HCT116 (cell line): Measurements from ENCODE around the gene WIPI1. TPM values are rescaled to one million over a fixed set of nuclear protein-coding genes. Genes with fewer than 3 reads are reported as not detected.

Experiments
- ATAC-seq: fragments of 200-7000 bp; cut with Tn5 transposase; 2 replicates; pipeline ENCODE4 v1.9.1; 2020; ENCODE audit warnings: mild to moderate bottlenecking, moderate library complexity
- BruUV-seq: library from RNA; stranded (reverse); fragments of 400-500 nt; replicated peaks from 2 replicates; lab custom pipeline; 2021; lab: Mats Ljungman, UMichigan
- CTCF ChIA-PET: fragments of 300-600 bp; sonication (Branson Sonifier 250); formaldehyde crosslinking; loops from one replicate; lab custom pipeline; 2021; ENCODE audit warnings: antibody characterized with exemption; lab: Charles Lee
- POLR2A ChIA-PET: fragments of 300-600, 350-600 bp; sonication (Branson Sonifier 250); formaldehyde crosslinking; loops from one replicate; lab custom pipeline; 2021; ENCODE audit warnings: antibody characterized with exemption; lab: Charles Lee
- RAD21 ChIA-PET, 2 experiments: fragments of 300-600 bp; sonication (Branson Sonifier 250); formaldehyde crosslinking; loops; one replicate each; lab custom pipeline; 2023; ENCODE audit warnings: low total read pairs in 2 of 2; ENCODE audit not compliant: uncharacterized antibody in 2 of 2, unreplicated experiment in 2 of 2, low non-redundant PET in 1 of 2; lab: Charles Lee
- DNase-seq: peaks from one replicate; pipeline ENCODE4 v3.0.0-alpha.2; 2010; ENCODE audit warnings: low read depth, low spot score
- H2AFZ ChIP-seq: fragments of 200-600 bp; shearing (Covaris generic), sonication (generic); 2 replicates; pipeline ENCODE4 v1.6.1; 2017; ENCODE audit warnings: low read depth, mixed run types, mixed read lengths, antibody characterized with exemption, low read length; ENCODE audit not compliant: poor library complexity, severe bottlenecking
- H3K27ac ChIP-seq: 2 replicates; pipeline ENCODE4 v1.5.1; 2012; ENCODE audit warnings: low read depth, low read length
- H3K27me3 ChIP-seq: fragments of 200-600 bp; sonication (generic); 2 replicates; pipeline ENCODE4 v1.6.1; 2016; ENCODE audit warnings: mixed run types, low read length, mixed read lengths; ENCODE audit not compliant: insufficient read depth
- H3K36me3 ChIP-seq, 2 experiments: fragments of 200-500 bp in 1 of 2; fragments of 200-600 bp in 1 of 2; sonication (Bioruptor generic) in 1 of 2; sonication (generic) in 1 of 2; 2 replicates each; pipeline versions ENCODE4 v1.5.1 to v1.6.1; 2014 to 2016; ENCODE audit warnings: low read length in 2 of 2, inconsistent platforms in 1 of 2, mixed read lengths in 1 of 2, mixed run types in 1 of 2; ENCODE audit not compliant: insufficient read depth in 2 of 2, control insufficient read depth in 1 of 2
- H3K4me1 ChIP-seq, 2 experiments: fragments of 200-600 bp in 1 of 2; sonication (generic) in 1 of 2; 2 replicates each; pipeline versions ENCODE4 v1.5.1 to v1.6.1; 2012 to 2017; ENCODE audit warnings: low read length in 2 of 2, inconsistent platforms in 1 of 2, mild to moderate bottlenecking in 1 of 2, mixed read lengths in 1 of 2, mixed run types in 1 of 2, moderate library complexity in 1 of 2; ENCODE audit not compliant: insufficient read depth in 2 of 2, control insufficient read depth in 1 of 2
- H3K4me2 ChIP-seq: fragments of 200-600 bp; sonication (generic); 2 replicates; pipeline ENCODE4 v1.6.1; 2017; ENCODE audit warnings: mixed run types, low read length, mixed read lengths
- H3K4me3 ChIP-seq, 2 experiments: fragments of 200-600 bp in 1 of 2; sonication (generic) in 1 of 2; replicated peaks in 1 of 2; 2 replicates each; pipeline ENCODE4 v1.5.1; 2011 to 2016; ENCODE audit warnings: low read length in 2 of 2, control low read depth in 1 of 2, low read depth in 1 of 2, mild to moderate bottlenecking in 1 of 2, mixed read lengths in 1 of 2, mixed run types in 1 of 2
- H3K79me2 ChIP-seq: fragments of 200-600 bp; sonication (generic); 2 replicates; pipeline ENCODE4 v1.6.1; 2017; ENCODE audit warnings: mild to moderate bottlenecking, mixed run types, low read length, moderate library complexity, mixed read lengths; ENCODE audit not compliant: insufficient read depth
- H3K9ac ChIP-seq: fragments of 200-600 bp; sonication (generic); 2 replicates; pipeline ENCODE4 v1.6.1; 2016; ENCODE audit warnings: low read length, mixed read lengths
- H3K9me2 ChIP-seq: fragments of 200-600 bp; sonication (generic), shearing (Covaris generic); 2 replicates; pipeline ENCODE4 v1.6.1; 2017; ENCODE audit warnings: mixed run types, mild to moderate bottlenecking, moderate library complexity; ENCODE audit not compliant: insufficient read depth
- H3K9me3 ChIP-seq, 2 experiments: fragments of 200-500 bp in 1 of 2; fragments of 200-600 bp in 1 of 2; sonication (Bioruptor generic) in 1 of 2; sonication (generic) in 1 of 2; 2 replicates each; pipeline ENCODE4 v1.6.1; 2014 to 2017; ENCODE audit warnings: low read length in 2 of 2, mixed read lengths in 2 of 2, inconsistent platforms in 1 of 2, low read depth in 1 of 2, mild to moderate bottlenecking in 1 of 2, mixed run types in 1 of 2, moderate library complexity in 1 of 2; ENCODE audit not compliant: control insufficient read depth in 1 of 2, insufficient read depth in 1 of 2
- H4K20me1 ChIP-seq: fragments of 200-600 bp; sonication (generic), shearing (Covaris generic); 2 replicates; pipeline ENCODE4 v1.6.1; 2017; ENCODE audit warnings: mixed run types, mild to moderate bottlenecking, moderate library complexity; ENCODE audit not compliant: insufficient read depth
- CBX3 ChIP-seq: IDR thresholded peaks from 2 replicates; pipeline ENCODE4 v1.6.1; 2012; ENCODE audit warnings: low read depth
- CTCF ChIP-seq, 3 experiments: fragments of 200-600 bp in 1 of 3; sonication (generic) in 1 of 3; IDR thresholded peaks in 2 of 3; conservative IDR thresholded peaks in 1 of 3; 2 replicates each; pipeline ENCODE4 v1.5.1; 2012 to 2017; ENCODE audit warnings: low read depth in 2 of 3, low read length in 2 of 3, antibody characterized with exemption in 1 of 3, borderline replicate concordance in 1 of 3, control low read depth in 1 of 3, mild to moderate bottlenecking in 1 of 3, mixed read lengths in 1 of 3, mixed run types in 1 of 3, moderate library complexity in 1 of 3; ENCODE audit not compliant: insufficient read depth in 1 of 3
- EGR1 ChIP-seq: IDR thresholded peaks from 2 replicates; pipeline ENCODE4 v1.6.1; 2012; ENCODE audit warnings: low read depth
- ELF1 ChIP-seq: IDR thresholded peaks from 2 replicates; pipeline ENCODE4 v1.6.1; 2012; ENCODE audit warnings: low read depth, borderline replicate concordance
- EZH2phosphoT487 ChIP-seq: fragments of 200-600 bp; IDR thresholded peaks from 2 replicates; pipeline ENCODE4 v1.6.1; 2018; ENCODE audit warnings: antibody characterized with exemption, borderline replicate concordance
- FOSL1 ChIP-seq: IDR thresholded peaks from 2 replicates; pipeline ENCODE4 v1.6.1; 2012; ENCODE audit warnings: low read depth
- JUND ChIP-seq: IDR thresholded peaks from 2 replicates; pipeline ENCODE4 v1.6.1; 2012
- MAX ChIP-seq: IDR thresholded peaks from 2 replicates; pipeline ENCODE4 v1.6.1; 2012
- POLR2AphosphoS5 ChIP-seq: IDR thresholded peaks from 2 replicates; pipeline ENCODE4 v1.6.1; 2011; ENCODE audit warnings: mild to moderate bottlenecking, low read depth, low read length, moderate library complexity
- SIN3A ChIP-seq: IDR thresholded peaks from 2 replicates; pipeline ENCODE4 v1.6.1; 2012; ENCODE audit warnings: low read depth
- TCF7L2 ChIP-seq: IDR thresholded peaks from 2 replicates; pipeline ENCODE4 v1.7.0; 2011; ENCODE audit warnings: borderline replicate concordance, inconsistent platforms; ENCODE audit not compliant: insufficient read depth, insufficient read length; ENCODE audit errors: extremely low read depth
- YY1 ChIP-seq: IDR thresholded peaks from 2 replicates; pipeline ENCODE4 v1.6.1; 2011; ENCODE audit warnings: low read length, low read depth, moderate library complexity, mild to moderate bottlenecking; ENCODE audit not compliant: insufficient replicate concordance; ENCODE audit errors: extremely low read depth
- ZFX ChIP-seq: fragments of 450-650 bp; IDR thresholded peaks from 2 replicates; pipeline ENCODE4 v1.6.1; 2017
- intact Hi-C: fragments of 100-400 bp; cut with micrococcal nuclease; formaldehyde crosslinking; loops from 2 replicates; pipeline ENCODE4 v1.10.0; 2022
- total RNA-seq: library from RNA; stranded (reverse); gene quantifications from one replicate; pipeline ENCODE4 v1.2.1, GENCODE V29; 2021; ENCODE audit not compliant: unreplicated experiment
- TF ChIP-seq, protein P1 (sequence below): IDR thresholded peaks from 2 replicates; pipeline ENCODE4 v1.6.1; 2012
- TF ChIP-seq, protein P2 (sequence below): IDR thresholded peaks from 2 replicates; pipeline ENCODE4 v1.6.1; 2012; ENCODE audit warnings: low read depth

The WIPI1 gene
- total RNA-seq, 1 experiment from 2014 or later = 21.5 TPM

- Histone ChIP-seq H3K4me1 (peaks cover 0 to 6% of the 10 kb centered on the region in 2 experiments; a peak in 1 of 4 replicates), H4K20me1 (no peaks in the 10 kb centered on the region), H3K4me3 (no peak overlapping the region), H3K27ac (no peak overlapping the region), H3K36me3 (no peaks in the 10 kb centered on the region), H3K9me3 (no peaks in the 10 kb centered on the region), H3K27me3 (no peaks in the 10 kb centered on the region), H3K4me2 (no peak overlapping the region), H2AFZ (no peak overlapping the region), H3K9me2 (no peaks in the 10 kb centered on the region), H3K79me2 (no peaks in the 10 kb centered on the region), H3K9ac (no peak overlapping the region)
- TF ChIP-seq EZH2phosphoT487 = no peak
- TF ChIP-seq JUND = no peak
- TF ChIP-seq MAX = no peak
- TF ChIP-seq EGR1 = no peak
- no peak for TF ChIP-seq CTCF (IDR thresholded peaks at IDR 0.05 in 2 of 3, conservative IDR thresholded peaks at IDR 0.05 in 1 of 3; ENCODE audit: borderline replicate concordance in 1 of 3, insufficient read depth in 1 of 3, low read depth in 2 of 3, low read length in 2 of 3)
- TF ChIP-seq, protein P1, sequence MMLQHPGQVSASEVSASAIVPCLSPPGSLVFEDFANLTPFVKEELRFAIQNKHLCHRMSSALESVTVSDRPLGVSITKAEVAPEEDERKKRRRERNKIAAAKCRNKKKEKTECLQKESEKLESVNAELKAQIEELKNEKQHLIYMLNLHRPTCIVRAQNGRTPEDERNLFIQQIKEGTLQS = no peak
- TF ChIP-seq TCF7L2 = no peak
- TF ChIP-seq FOSL1 = no peak
- TF ChIP-seq YY1 = no peak
- TF ChIP-seq POLR2AphosphoS5 = no peak
- TF ChIP-seq, protein P2, sequence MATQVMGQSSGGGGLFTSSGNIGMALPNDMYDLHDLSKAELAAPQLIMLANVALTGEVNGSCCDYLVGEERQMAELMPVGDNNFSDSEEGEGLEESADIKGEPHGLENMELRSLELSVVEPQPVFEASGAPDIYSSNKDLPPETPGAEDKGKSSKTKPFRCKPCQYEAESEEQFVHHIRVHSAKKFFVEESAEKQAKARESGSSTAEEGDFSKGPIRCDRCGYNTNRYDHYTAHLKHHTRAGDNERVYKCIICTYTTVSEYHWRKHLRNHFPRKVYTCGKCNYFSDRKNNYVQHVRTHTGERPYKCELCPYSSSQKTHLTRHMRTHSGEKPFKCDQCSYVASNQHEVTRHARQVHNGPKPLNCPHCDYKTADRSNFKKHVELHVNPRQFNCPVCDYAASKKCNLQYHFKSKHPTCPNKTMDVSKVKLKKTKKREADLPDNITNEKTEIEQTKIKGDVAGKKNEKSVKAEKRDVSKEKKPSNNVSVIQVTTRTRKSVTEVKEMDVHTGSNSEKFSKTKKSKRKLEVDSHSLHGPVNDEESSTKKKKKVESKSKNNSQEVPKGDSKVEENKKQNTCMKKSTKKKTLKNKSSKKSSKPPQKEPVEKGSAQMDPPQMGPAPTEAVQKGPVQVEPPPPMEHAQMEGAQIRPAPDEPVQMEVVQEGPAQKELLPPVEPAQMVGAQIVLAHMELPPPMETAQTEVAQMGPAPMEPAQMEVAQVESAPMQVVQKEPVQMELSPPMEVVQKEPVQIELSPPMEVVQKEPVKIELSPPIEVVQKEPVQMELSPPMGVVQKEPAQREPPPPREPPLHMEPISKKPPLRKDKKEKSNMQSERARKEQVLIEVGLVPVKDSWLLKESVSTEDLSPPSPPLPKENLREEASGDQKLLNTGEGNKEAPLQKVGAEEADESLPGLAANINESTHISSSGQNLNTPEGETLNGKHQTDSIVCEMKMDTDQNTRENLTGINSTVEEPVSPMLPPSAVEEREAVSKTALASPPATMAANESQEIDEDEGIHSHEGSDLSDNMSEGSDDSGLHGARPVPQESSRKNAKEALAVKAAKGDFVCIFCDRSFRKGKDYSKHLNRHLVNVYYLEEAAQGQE = no peak
- no peak for TF ChIP-seq ZFX
- TF ChIP-seq SIN3A = no peak
- TF ChIP-seq CBX3 = no peak
- TF ChIP-seq ELF1 = no peak
- ATAC-seq (no peak), DNase-seq (no peak)
- BruUV-seq = no TSS peak
- intact Hi-C loops = no loop called here
- POLR2A ChIA-PET = interaction anchor here (1.5 kb wide), 1 partner anchor 14 kb away, joined by 3 read pairs; the partner anchor contains the start of gene PRKAR1A
- RAD21 ChIA-PET = no interaction called here
- CTCF ChIA-PET = interaction anchor here (0.9 kb wide), 1 partner anchor 11 kb away, joined by 3 read pairs; no protein-coding TSS in a partner anchor
Observed at GRCh38 chr17:68498479-68499326, 41.4 kb upstream of the WIPI1 start.
